K562 (cell line): ENCODE measurements around the gene CUL1. TPM values are rescaled to one million over a fixed set of nuclear protein-coding genes. Genes with fewer than 3 reads are reported as not detected.

Source experiments
- ATAC-seq: fragments of 200-7000 bp; cut with Tn5 transposase; 3 replicates; pipeline ENCODE4 v1.9.1; 2020; ENCODE audit warnings: moderate library complexity
- BruUV-seq: library from RNA; stranded (reverse); fragments of 400-500 nt; replicated peaks from 2 replicates; lab custom pipeline; 2021; lab: Mats Ljungman, UMichigan
- CTCF ChIA-PET: fragments of 300-600 bp; formaldehyde crosslinking; extraction: SDS; loops from one replicate; lab custom pipeline; 2021; ENCODE audit warnings: low intra/inter-chr PET ratio; lab: Yijun Ruan, JAX
- POLR2A ChIA-PET: fragments of 300-600, 350-650 bp; sonication (Branson Sonifier 250); formaldehyde crosslinking; extraction: SDS; loops from one replicate; lab custom pipeline; 2021; ENCODE audit warnings: antibody characterized with exemption, inconsistent platforms; lab: Yijun Ruan, JAX
- DNase-seq, 4 experiments: peaks; one replicate each; pipeline versions ENCODE4 v3.0.0 to v3.0.0-alpha.2; 2011 to 2018; ENCODE audit warnings: low spot score in 3 of 4, mixed read lengths in 3 of 4; ENCODE audit errors: extremely low read depth in 1 of 4
- FAIRE-seq: peaks from 2 replicates; lab custom pipeline; 2011; peaks lifted over from hg19 to GRCh38; lab: Jason Lieb, UNC
- H2AFZ ChIP-seq: 2 replicates; pipeline ENCODE4 v1.6.0; 2011; ENCODE audit warnings: low read depth, low read length, control low read depth, inconsistent platforms
- H3K27ac ChIP-seq: fragments of 200-600 bp; 3 replicates; pipeline ENCODE4 v1.8.0; 2011; ENCODE audit warnings: low read depth, mild to moderate bottlenecking, control low read depth, inconsistent platforms, low read length, moderate library complexity, mixed read lengths; ENCODE audit errors: extremely low read depth
- H3K27me3 ChIP-seq, 2 experiments: fragments of 300-600 bp in 1 of 2; 2 replicates in 1 of 2; 3 replicates in 1 of 2; pipeline versions ENCODE4 v1.6.0 to v1.8.0; 2011; ENCODE audit warnings: inconsistent platforms in 2 of 2, low read length in 2 of 2, mild to moderate bottlenecking in 1 of 2, mixed read lengths in 1 of 2, moderate library complexity in 1 of 2; ENCODE audit not compliant: control insufficient read depth in 2 of 2, insufficient read depth in 2 of 2
- H3K36me3 ChIP-seq: fragments of 300-600 bp; 3 replicates; pipeline ENCODE4 v1.8.0; 2011; ENCODE audit warnings: mild to moderate bottlenecking, low read length, inconsistent platforms; ENCODE audit not compliant: control insufficient read depth, insufficient read depth
- H3K4me1 ChIP-seq, 2 experiments: fragments of 200-600 bp in 1 of 2; replicated peaks in 1 of 2; 2 replicates in 1 of 2; 3 replicates in 1 of 2; pipeline versions ENCODE4 v1.5.1 to v1.8.0; 2011; ENCODE audit warnings: inconsistent platforms in 2 of 2, low read length in 2 of 2, mild to moderate bottlenecking in 1 of 2, mixed read lengths in 1 of 2, moderate library complexity in 1 of 2; ENCODE audit not compliant: control insufficient read depth in 2 of 2, insufficient read depth in 2 of 2
- H3K4me2 ChIP-seq: 2 replicates; pipeline ENCODE4 v1.6.1; 2011; ENCODE audit warnings: low read length, control low read depth, inconsistent platforms, mixed read lengths; ENCODE audit not compliant: insufficient read depth
- H3K4me3 ChIP-seq: fragments of 200-600 bp; sonication (generic), shearing (Covaris generic); 2 replicates; pipeline ENCODE4 v1.5.1; 2016; ENCODE audit warnings: control low read depth, inconsistent platforms
- H3K79me2 ChIP-seq: fragments of 200-600 bp; 3 replicates; pipeline ENCODE4 v1.8.0; 2011; ENCODE audit warnings: low read length, inconsistent platforms; ENCODE audit not compliant: control insufficient read depth, insufficient read depth
- H3K9ac ChIP-seq, 2 experiments: 2 replicates each; pipeline versions ENCODE4 v1.6.0 to v1.6.1; 2011; ENCODE audit warnings: low read depth in 2 of 2, low read length in 2 of 2, control low read depth in 1 of 2, inconsistent platforms in 1 of 2, mild to moderate bottlenecking in 1 of 2, mixed read lengths in 1 of 2; ENCODE audit not compliant: insufficient read depth in 1 of 2
- H3K9me1 ChIP-seq: one replicate; pipeline ENCODE4 v1.6.0; 2011; ENCODE audit warnings: inconsistent platforms, mild to moderate bottlenecking, low read length, moderate library complexity; ENCODE audit not compliant: control insufficient read depth, insufficient read depth
- H3K9me3 ChIP-seq: replicated peaks from 2 replicates; pipeline ENCODE4 v1.5.1; 2011; ENCODE audit warnings: low read depth, low read length, inconsistent platforms; ENCODE audit not compliant: control insufficient read depth, insufficient read depth
- H4K20me1 ChIP-seq: replicated peaks from 2 replicates; pipeline ENCODE4 v1.6.1; 2011; ENCODE audit warnings: low read length, inconsistent platforms, mixed read lengths; ENCODE audit not compliant: control insufficient read depth, insufficient read depth
- ARNT ChIP-seq, 2 experiments: fragments of 450-650 bp; IDR thresholded peaks; 2 replicates each; pipeline ENCODE4 v1.6.1; 2016; ENCODE audit warnings: mild to moderate bottlenecking in 1 of 2
- DPF2 ChIP-seq: fragments of 450-650 bp; IDR thresholded peaks from 2 replicates; pipeline ENCODE4 v1.6.1; 2016
- HLTF ChIP-seq: fragments of 450-650 bp; IDR thresholded peaks from 2 replicates; pipeline ENCODE4 v1.6.1; 2016
- RAD21 ChIP-seq, 2 experiments: fragments of 250-450 bp in 1 of 2; fragments of 450-650 bp in 1 of 2; sonication (Bioruptor Pico) in 1 of 2; formaldehyde crosslinking in 1 of 2; IDR thresholded peaks in 1 of 2; conservative IDR thresholded peaks in 1 of 2; 2 replicates each; pipeline versions ENCODE4 v1.4.0 to v1.8.0; 2020 to 2022; ENCODE audit warnings: mild to moderate bottlenecking in 2 of 2, moderate library complexity in 1 of 2
- RNF2 ChIP-seq: sonication (generic); IDR thresholded peaks from 2 replicates; pipeline ENCODE4 v1.6.1; 2016
- SP1 ChIP-seq: sonication (generic); formaldehyde crosslinking; IDR thresholded peaks from 2 replicates; pipeline ENCODE4 v1.8.1; 2022; ENCODE audit warnings: mild to moderate bottlenecking, missing genetic modification reagents
- TCFL5 ChIP-seq: fragments of 250-450 bp; sonication (Bioruptor Pico); conservative IDR thresholded peaks from 2 replicates; pipeline ENCODE4 v1.6.1; 2021; ENCODE audit warnings: mild to moderate bottlenecking, moderate library complexity, matching md5 sums
- ZNF431 ChIP-seq: sonication (generic); formaldehyde crosslinking; IDR thresholded peaks from 2 replicates; pipeline ENCODE4 v1.8.0; 2022; ENCODE audit warnings: mild to moderate bottlenecking, missing genetic modification reagents
- WGBS: fragments of 100-300 bp; shearing (Covaris generic); methylation state at CpG from one replicate; pipeline ENCODE4 v1.1.6; 2016; ENCODE audit warnings: low coverage, mixed read lengths; ENCODE audit not compliant: insufficient coverage; ENCODE audit errors: missing lambda C conversion rate; 5-methylcytosine and 5-hydroxymethylcytosine counted together
- in situ Hi-C: fragments of 300-500 bp; cut with MboI; formaldehyde crosslinking; loops from 4 replicates; pipeline ENCODE4 v1.15.0; 2018; ENCODE audit warnings: inconsistent platforms, mixed read lengths
- intact Hi-C: fragments of 100-400 bp; cut with micrococcal nuclease; formaldehyde crosslinking; loops from 2 replicates; pipeline ENCODE4 v1.14.2; 2022
- polyA plus RNA-seq, 8 experiments: library from polyadenylated mRNA; depleted of rRNA in 4 of 8; stranded (reverse) in 5 of 8; unstranded in 3 of 8; fragments of >200 nt; fragmentation: Nextera tagmentation in 2 of 8; fragmentation: Illumina TruSeq in 1 of 8; extraction: Ambion mirVana in 2 of 8; extraction: Trizol in 1 of 8; gene quantifications; 2 replicates each; pipeline versions ENCODE4 v1.2.1 to v1.2.3, GENCODE V29; 2011 to 2014; ENCODE audit warnings: inconsistent platforms in 1 of 8, missing spikeins in 1 of 8
- total RNA-seq, 7 experiments: library from RNA; depleted of rRNA in 6 of 7; stranded (reverse); fragments of >200 nt in 6 of 7; fragmentation: Illumina TruSeq in 2 of 7; extraction: Trizol in 2 of 7; gene quantifications; 2 replicates each; pipeline versions ENCODE4 v1.2.1 to v1.2.3, GENCODE V29; 2011 to 2021; ENCODE audit warnings: low replicate concordance in 1 of 7
- TF ChIP-seq, protein P1 (sequence below): fragments of 450-650 bp; formaldehyde crosslinking; IDR thresholded peaks from 2 replicates; pipeline ENCODE4 v1.4.0; 2020; ENCODE audit warnings: mild to moderate bottlenecking, moderate library complexity

The CUL1 gene
- total and polyA plus RNA-seq, 9 of the 15 experiments (the other 6 are each of a cell fraction or from before 2014, with no cell fraction given): 31.5 to 107 (median 96.5) TPM

DNA sequence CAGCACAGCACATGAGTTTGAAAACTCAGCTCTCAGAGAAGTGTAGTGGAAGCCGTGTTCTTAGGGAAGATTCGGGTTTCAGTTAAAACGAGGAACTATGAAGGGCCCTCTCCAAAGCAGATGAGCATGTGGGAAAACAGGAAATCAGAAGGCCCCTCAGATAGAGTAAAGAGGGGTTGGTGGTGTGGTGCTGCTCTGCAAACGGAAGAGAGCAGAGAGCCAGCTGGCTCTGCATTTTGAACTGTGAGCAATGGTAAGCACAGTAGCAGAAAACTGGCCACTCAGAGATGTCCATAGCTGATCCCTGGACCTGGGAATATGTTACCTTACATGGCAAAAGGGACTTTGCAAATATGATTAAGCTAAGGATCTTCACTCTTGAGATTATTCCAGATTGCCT lies 27.9 kb upstream of the CUL1 start:
- BruUV-seq: no TSS peak
- H3K27ac ChIP-seq: no peak overlapping the region
- intact Hi-C loops (no loop called here), in situ Hi-C loops (no loop called here)
- FAIRE-seq (no peak), ATAC-seq (no peak), DNase-seq (no peak)
- no peaks in the 10 kb centered on the region for H4K20me1 ChIP-seq
- H3K36me3 ChIP-seq: no peaks in the 10 kb centered on the region
- H3K4me1 ChIP-seq: no peaks in the 10 kb centered on the region
- no peak overlapping the region for H3K4me3 ChIP-seq
- POLR2A ChIA-PET: interaction anchor here (1.5 to 1.6 kb wide), 2 partner anchors 13 to 15 kb away, joined by 3 to 5 read pairs; no protein-coding TSS in a partner anchor
- H2AFZ ChIP-seq: no peak overlapping the region
- no peak overlapping the region for H3K9ac ChIP-seq
- H3K9me3 ChIP-seq: no peaks in the 10 kb centered on the region
- H3K4me2 ChIP-seq: no peak overlapping the region
- peaks cover 9 to 26% of the 10 kb centered on the region in 2 experiments for H3K27me3 ChIP-seq
- H3K79me2 ChIP-seq: no peaks in the 10 kb centered on the region
- TF ChIP-seq ZNF431 (CRISPR knock-in tag): no peak
- TF ChIP-seq SP1: no peak
- no peak for TF ChIP-seq DPF2
- TF ChIP-seq TCFL5 (CRISPR knock-in tag): no peak
- TF ChIP-seq RAD21 (CRISPR knock-in tag; conservative IDR thresholded peaks at IDR 0.05 in 1 of 2, IDR thresholded peaks at IDR 0.05 in 1 of 2): no peak
- TF ChIP-seq, protein P1, sequence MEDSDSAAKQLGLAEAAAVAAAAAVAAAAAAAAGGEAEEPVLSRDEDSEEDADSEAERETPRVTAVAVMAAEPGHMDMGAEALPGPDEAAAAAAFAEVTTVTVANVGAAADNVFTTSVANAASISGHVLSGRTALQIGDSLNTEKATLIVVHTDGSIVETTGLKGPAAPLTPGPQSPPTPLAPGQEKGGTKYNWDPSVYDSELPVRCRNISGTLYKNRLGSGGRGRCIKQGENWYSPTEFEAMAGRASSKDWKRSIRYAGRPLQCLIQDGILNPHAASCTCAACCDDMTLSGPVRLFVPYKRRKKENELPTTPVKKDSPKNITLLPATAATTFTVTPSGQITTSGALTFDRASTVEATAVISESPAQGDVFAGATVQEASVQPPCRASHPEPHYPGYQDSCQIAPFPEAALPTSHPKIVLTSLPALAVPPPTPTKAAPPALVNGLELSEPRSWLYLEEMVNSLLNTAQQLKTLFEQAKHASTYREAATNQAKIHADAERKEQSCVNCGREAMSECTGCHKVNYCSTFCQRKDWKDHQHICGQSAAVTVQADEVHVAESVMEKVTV (CRISPR knock-in tag): no peak
- no peak for TF ChIP-seq ARNT (IDR thresholded peaks at IDR 0.05)
- no peak for TF ChIP-seq HLTF
- no peak for TF ChIP-seq RNF2
- TF ChIP-seq, all 486 proteins: peak for 0
- CTCF ChIA-PET: no interaction called here
- no peaks in the 10 kb centered on the region for H3K9me1 ChIP-seq
- whole genome bisulfite sequencing: 1% methylated on average over 4 of the region's 4 CpGs
